OCI-LY3 (cell line): ENCODE data around the gene GRIP2.

Experiments used
- CTCF ChIP-seq: fragments of 200-600, 300-600 bp; sonication (generic); IDR thresholded peaks from 2 replicates; pipeline ENCODE4 v1.5.1; 2014; ENCODE audit warnings: antibody characterized with exemption, low read length, low read depth
- EZH2phosphoT487 ChIP-seq: fragments of 200-600 bp; shearing (Covaris generic); IDR thresholded peaks from 2 replicates; pipeline ENCODE4 v1.6.1; 2018; ENCODE audit warnings: antibody characterized with exemption, mixed run types, low read depth

GRCh38 chr3:14522768-14523167 is 17.4 kb downstream of the GRIP2 start:
- TF ChIP-seq CTCF (no peak), EZH2phosphoT487 (no peak)
